GM23338 (cell line): Measurements from ENCODE around the gene GRID1. TPM values are rescaled to one million over a fixed set of nuclear protein-coding genes. Genes with fewer than 3 reads are reported as not detected.
A peak's percentile ranks its signal among the peaks of the same experiment; 100 is the strongest.
"Not testable (repeated sequence)": the region's sequence is repeated elsewhere in the genome, so short reads cannot be mapped to it uniquely, and the experiment has no call there.

Source experiments
- ATAC-seq: fragments of 200-7000 bp; cut with Tn5 transposase; 3 replicates; pipeline ENCODE4 v1.9.1; 2020
- DNase-seq: peaks from one replicate; pipeline ENCODE4 v3.0.0-alpha.2; 2015; ENCODE audit warnings: low spot score
- H2AFZ ChIP-seq: fragments of 200-600 bp; sonication (generic); 2 replicates; pipeline ENCODE4 v1.8.0; 2016; ENCODE audit warnings: antibody characterized with exemption, mild to moderate bottlenecking, moderate library complexity
- H3F3A ChIP-seq: fragments of 200-600 bp; sonication (generic); replicated peaks from 2 replicates; pipeline ENCODE4 v1.8.0; 2017; ENCODE audit warnings: antibody characterized with exemption, mixed run types, low read depth
- H3K27ac ChIP-seq: fragments of 200-600 bp; sonication (generic); 2 replicates; pipeline ENCODE4 v1.6.1; 2016; ENCODE audit warnings: low read depth
- H3K27me3 ChIP-seq: fragments of 200-600 bp; sonication (generic); 2 replicates; pipeline ENCODE4 v1.8.0; 2016; ENCODE audit warnings: mild to moderate bottlenecking, mixed run types, moderate library complexity; ENCODE audit not compliant: insufficient read depth
- H3K36me3 ChIP-seq: fragments of 200-600 bp; sonication (generic); 2 replicates; pipeline ENCODE4 v1.8.0; 2016; ENCODE audit warnings: mild to moderate bottlenecking; ENCODE audit not compliant: insufficient read depth
- H3K4me1 ChIP-seq: fragments of 200-600 bp; sonication (generic); 2 replicates; pipeline ENCODE4 v1.8.0; 2016; ENCODE audit warnings: mild to moderate bottlenecking, moderate library complexity; ENCODE audit not compliant: insufficient read depth
- H3K4me2 ChIP-seq: fragments of 200-600 bp; sonication (generic); 2 replicates; pipeline ENCODE4 v1.7.1; 2017; ENCODE audit warnings: mixed run types
- H3K4me3 ChIP-seq: fragments of 200-600 bp; sonication (generic); 2 replicates; pipeline ENCODE4 v1.6.1; 2016; ENCODE audit warnings: mixed run types
- H3K79me2 ChIP-seq: fragments of 200-600 bp; sonication (generic); replicated peaks from 2 replicates; pipeline ENCODE4 v1.8.0; 2017; ENCODE audit warnings: mild to moderate bottlenecking; ENCODE audit not compliant: insufficient read depth
- H3K9me2 ChIP-seq: fragments of 200-600 bp; sonication (generic); 2 replicates; pipeline ENCODE4 v1.8.0; 2017; ENCODE audit not compliant: insufficient read depth
- H4K20me1 ChIP-seq: fragments of 200-600 bp; sonication (generic); replicated peaks from 2 replicates; pipeline ENCODE4 v1.8.0; 2017; ENCODE audit warnings: mild to moderate bottlenecking; ENCODE audit not compliant: insufficient read depth
- H3K27ac Mint-ChIP-seq: 2 replicates; pipeline ENCODE4 v1.8.0; 2020; ENCODE audit warnings: inconsistent platforms, mild to moderate bottlenecking, moderate library complexity, mixed read lengths
- H3K27me3 Mint-ChIP-seq: 3 replicates; pipeline ENCODE4 v1.8.0; 2022; ENCODE audit warnings: low read depth, mild to moderate bottlenecking, moderate library complexity, mixed read lengths, inconsistent platforms; ENCODE audit not compliant: insufficient read depth, poor library complexity
- H3K36me3 Mint-ChIP-seq: 3 replicates; pipeline ENCODE4 v1.8.0; 2021; ENCODE audit warnings: low read depth, mild to moderate bottlenecking, inconsistent platforms, moderate library complexity, mixed read lengths
- H3K4me1 Mint-ChIP-seq: 3 replicates; pipeline ENCODE4 v1.8.0; 2020; ENCODE audit warnings: mild to moderate bottlenecking, inconsistent platforms, mixed read lengths
- H3K4me3 Mint-ChIP-seq: 3 replicates; pipeline ENCODE4 v1.8.0; 2021; ENCODE audit warnings: moderate library complexity, mild to moderate bottlenecking, inconsistent platforms, mixed read lengths
- H3K9me3 Mint-ChIP-seq: 3 replicates; pipeline ENCODE4 v1.8.0; 2020; ENCODE audit warnings: moderate library complexity, mild to moderate bottlenecking, inconsistent platforms, mixed read lengths
- CREB1 ChIP-seq: fragments of 250-450 bp; sonication (Bioruptor Pico); IDR thresholded peaks from 2 replicates; pipeline ENCODE4 v1.5.0; 2020; ENCODE audit warnings: low read depth, mild to moderate bottlenecking, moderate library complexity
- CTCF ChIP-seq, 2 experiments: fragments of 200-600 bp in 1 of 2; sonication (generic) in 1 of 2; conservative IDR thresholded peaks; 2 replicates each; pipeline versions ENCODE4 v1.5.1 to v1.6.1; 2016 to 2017; ENCODE audit warnings: antibody characterized with exemption in 2 of 2, low read depth in 2 of 2, mild to moderate bottlenecking in 2 of 2, moderate library complexity in 1 of 2
- ETS1 ChIP-seq: IDR thresholded peaks from 2 replicates; pipeline ENCODE4 v1.6.1; 2016; ENCODE audit warnings: antibody characterized with exemption
- EZH2 ChIP-seq: fragments of 200-600 bp; sonication (generic); IDR thresholded peaks from one replicate; pipeline ENCODE4 v1.8.0; 2017; ENCODE audit warnings: antibody characterized with exemption, mild to moderate bottlenecking, low read depth; ENCODE audit not compliant: unreplicated experiment
- EZH2phosphoT487 ChIP-seq: fragments of 200-600 bp; sonication (generic); IDR thresholded peaks from one replicate; pipeline ENCODE4 v1.8.1; 2018; ENCODE audit warnings: antibody characterized with exemption; ENCODE audit not compliant: unreplicated experiment
- JUNB ChIP-seq: IDR thresholded peaks from one replicate; pipeline ENCODE4 v1.6.1; 2016; ENCODE audit warnings: antibody characterized with exemption; ENCODE audit not compliant: unreplicated experiment
- NANOG ChIP-seq: IDR thresholded peaks from 2 replicates; pipeline ENCODE4 v1.6.1; 2016; ENCODE audit warnings: antibody characterized with exemption, borderline replicate concordance
- POLR2AphosphoS5 ChIP-seq: IDR thresholded peaks from 2 replicates; pipeline ENCODE4 v1.6.1; 2016; ENCODE audit warnings: antibody characterized with exemption, low read depth
- REST ChIP-seq: IDR thresholded peaks from one replicate; pipeline ENCODE4 v1.6.1; 2018; ENCODE audit warnings: antibody characterized with exemption; ENCODE audit not compliant: unreplicated experiment
- ZNF331 ChIP-seq: fragments of 250-450 bp; sonication (Bioruptor Pico); IDR thresholded peaks from 2 replicates; pipeline ENCODE4 v1.5.0; 2020; ENCODE audit warnings: low read depth, mild to moderate bottlenecking, moderate library complexity
- polyA plus RNA-seq: library from polyadenylated mRNA; unstranded; fragments of >200 nt; fragmentation: Nextera tagmentation; extraction: Ambion mirVana; gene quantifications from 2 replicates; pipeline ENCODE4 v1.2.1, GENCODE V29; 2016
- total RNA-seq: library from RNA; depleted of rRNA; stranded (reverse); fragments of >200 nt; shearing (Covaris generic); gene quantifications from 2 replicates; pipeline ENCODE4 v1.2.3, GENCODE V29; 2014

Gene GRID1
- total and polyA plus RNA-seq, 2 experiments from 2014 or later = 0.14 to 0.15 TPM

GRCh38 chr10:86389441-86390193, 23.0 kb upstream of the GRID1 start:
- Histone ChIP-seq H3K4me1 (peaks cover 6% of the 10 kb centered on the region; the same call in 1 of the 2 replicates), H3K79me2 (no peaks in the 10 kb centered on the region), H3K27me3 (peaks cover 23% of the 10 kb centered on the region), H3K4me2 (peak overlapping the region; percentile 92), H3F3A (no peaks in the 10 kb centered on the region), H3K27ac (no peak overlapping the region), H3K36me3 (no peaks in the 10 kb centered on the region), H3K9me2 (no peaks in the 10 kb centered on the region), H2AFZ (peak overlapping the region; percentile 98), H4K20me1 (no peaks in the 10 kb centered on the region), H3K4me3 (peak overlapping the region; percentile 78)
- Mint-ChIP-seq H3K9me3 (peaks cover 3% of the 10 kb centered on the region; the same call in 1 of the 3 replicates), H3K36me3 (no peaks in the 10 kb centered on the region), H3K27me3 (peaks cover 32% of the 10 kb centered on the region), H3K4me3 (peak overlapping the region; percentile 72), H3K4me1 (peaks cover 21% of the 10 kb centered on the region), H3K27ac (peak overlapping the region; percentile 85; the same call in 1 of the 2 replicates)
- peak; percentile 93 for DNase-seq
- TF ChIP-seq JUNB = no peak
- TF ChIP-seq POLR2AphosphoS5 = peak; percentile 77
- ATAC-seq = peak; percentile 89

GRCh38 chr10:86389109-86389440, 22.5 kb upstream of the GRID1 start:
- not testable (repeated sequence) for H3K36me3 Mint-ChIP-seq, ATAC-seq, H3K36me3 ChIP-seq, DNase-seq, H3K9me2 ChIP-seq, H3K27ac ChIP-seq, H3K4me1 ChIP-seq, H4K20me1 ChIP-seq, H3F3A ChIP-seq, H3K9me3 Mint-ChIP-seq, H3K79me2 ChIP-seq
- peaks cover 23% of the 10 kb centered on the region for H3K27me3 ChIP-seq
- Mint-ChIP-seq H3K27ac (peak overlapping the region; percentile 85; the same call in 1 of the 2 replicates), H3K27me3 (peaks cover 32% of the 10 kb centered on the region), H3K4me1 (peaks cover 21% of the 10 kb centered on the region), H3K4me3 (peak overlapping the region; percentile 72)
- H3K4me3 ChIP-seq = peak overlapping the region; percentile 78
- H2AFZ ChIP-seq = peak overlapping the region; percentile 57; the same call in 1 of the 2 replicates
- peak overlapping the region; percentile 92 for H3K4me2 ChIP-seq

GRCh38 chr10:86388119-86388704, 21.6 kb upstream of the GRID1 start:
- H2AFZ ChIP-seq = peak overlapping the region; percentile 83
- DNase-seq = peak; percentile 57
- H3K36me3 Mint-ChIP-seq = no peaks in the 10 kb centered on the region
- H3K4me3 Mint-ChIP-seq = peak overlapping the region; percentile 2; the same call in 2 of the 3 replicates
- no peak overlapping the region for H3K4me2 ChIP-seq
- H3K4me1 Mint-ChIP-seq = peaks cover 21% of the 10 kb centered on the region
- H3F3A ChIP-seq = no peaks in the 10 kb centered on the region
- H3K27me3 ChIP-seq = peaks cover 23% of the 10 kb centered on the region
- peaks cover 3% of the 10 kb centered on the region; the same call in 2 of the 3 replicates for H3K9me3 Mint-ChIP-seq
- no peak overlapping the region for H3K27ac Mint-ChIP-seq
- no peaks in the 10 kb centered on the region for H3K79me2 ChIP-seq
- H3K4me1 ChIP-seq = peaks cover 6% of the 10 kb centered on the region; the same call in 1 of the 2 replicates
- H3K27ac ChIP-seq = no peak overlapping the region
- no peaks in the 10 kb centered on the region for H4K20me1 ChIP-seq
- H3K9me2 ChIP-seq = no peaks in the 10 kb centered on the region
- 0 out of 2 replicates have a peak overlapping the region, but pooled peaks have one; percentile 5 for H3K4me3 ChIP-seq
- ATAC-seq = peak; percentile 14
- H3K27me3 Mint-ChIP-seq = peaks cover 31% of the 10 kb centered on the region
- H3K36me3 ChIP-seq = no peaks in the 10 kb centered on the region
- TF ChIP-seq CTCF (conservative IDR thresholded peaks at IDR 0.05; ENCODE audit: low read depth in 2 of 2) (no peak), ETS1 (no peak), REST (no peak), EZH2phosphoT487 (no peak), JUNB (no peak), POLR2AphosphoS5 (no peak), CREB1 (CRISPR knock-in tag) (no peak), NANOG (no peak), EZH2 (no peak), ZNF331 (CRISPR knock-in tag) (no peak)
